Bronchial epithelial cell (primary cell): ENCODE data around the gene ETV2. TPM values are rescaled to one million over a fixed set of nuclear protein-coding genes. Genes with fewer than 3 reads are reported as not detected.
A peak's percentile ranks its signal among the peaks of the same experiment; 100 is the strongest.

Experiments
- DNase-seq: peaks from one replicate; pipeline ENCODE4 v3.0.0-alpha.2; 2010; ENCODE audit warnings: low read depth
- FAIRE-seq: peaks from 2 replicates; lab custom pipeline; 2011; peaks lifted over from hg19 to GRCh38; lab: Jason Lieb, UNC
- H3K27me3 ChIP-seq: 2 replicates; pipeline ENCODE4 v1.5.1; 2011; ENCODE audit warnings: low read length; ENCODE audit not compliant: control insufficient read depth, insufficient read depth
- H3K36me3 ChIP-seq: 2 replicates; pipeline ENCODE4 v1.5.1; 2011; ENCODE audit warnings: low read length; ENCODE audit not compliant: control insufficient read depth, insufficient read depth
- H3K4me3 ChIP-seq: 2 replicates; pipeline ENCODE4 v1.5.1; 2011; ENCODE audit warnings: mild to moderate bottlenecking, low read depth, low read length, control low read depth
- total RNA-seq: library from RNA; depleted of rRNA; stranded (reverse); fragments of >200 nt; gene quantifications from 2 replicates; pipeline ENCODE4 v1.2.1, GENCODE V29; 2014
- TF ChIP-seq, protein P1 (sequence below): IDR thresholded peaks from 2 replicates; pipeline ENCODE4 v1.5.1; 2011; ENCODE audit warnings: mild to moderate bottlenecking, moderate library complexity, low read length, control low read depth, inconsistent platforms; ENCODE audit not compliant: insufficient read depth, severe bottlenecking

ETV2 gene
- total RNA-seq, 1 donor from 2014 or later: under 0.01 TPM

DNA sequence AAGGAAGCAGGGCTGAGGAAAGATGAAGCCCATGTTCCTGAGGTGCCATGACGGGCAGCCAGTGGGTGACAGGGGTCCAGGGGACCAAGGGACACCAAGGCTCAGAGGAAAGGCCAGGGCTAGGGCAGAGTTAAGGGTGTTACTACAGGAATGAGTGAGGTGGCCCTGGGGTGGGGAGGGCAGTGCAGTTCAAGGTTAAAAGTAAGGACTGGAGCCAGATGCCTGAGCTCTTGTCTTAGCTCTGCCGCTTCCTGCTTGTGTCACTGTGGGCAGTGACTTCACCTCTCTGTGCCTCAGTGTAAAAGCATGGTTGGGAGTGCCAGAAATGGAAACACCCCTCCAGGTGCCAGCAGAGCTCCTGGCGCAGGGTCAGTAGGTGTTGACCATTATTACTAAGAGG, 4.9 kb upstream of the ETV2 start:
- TF ChIP-seq, protein P1, sequence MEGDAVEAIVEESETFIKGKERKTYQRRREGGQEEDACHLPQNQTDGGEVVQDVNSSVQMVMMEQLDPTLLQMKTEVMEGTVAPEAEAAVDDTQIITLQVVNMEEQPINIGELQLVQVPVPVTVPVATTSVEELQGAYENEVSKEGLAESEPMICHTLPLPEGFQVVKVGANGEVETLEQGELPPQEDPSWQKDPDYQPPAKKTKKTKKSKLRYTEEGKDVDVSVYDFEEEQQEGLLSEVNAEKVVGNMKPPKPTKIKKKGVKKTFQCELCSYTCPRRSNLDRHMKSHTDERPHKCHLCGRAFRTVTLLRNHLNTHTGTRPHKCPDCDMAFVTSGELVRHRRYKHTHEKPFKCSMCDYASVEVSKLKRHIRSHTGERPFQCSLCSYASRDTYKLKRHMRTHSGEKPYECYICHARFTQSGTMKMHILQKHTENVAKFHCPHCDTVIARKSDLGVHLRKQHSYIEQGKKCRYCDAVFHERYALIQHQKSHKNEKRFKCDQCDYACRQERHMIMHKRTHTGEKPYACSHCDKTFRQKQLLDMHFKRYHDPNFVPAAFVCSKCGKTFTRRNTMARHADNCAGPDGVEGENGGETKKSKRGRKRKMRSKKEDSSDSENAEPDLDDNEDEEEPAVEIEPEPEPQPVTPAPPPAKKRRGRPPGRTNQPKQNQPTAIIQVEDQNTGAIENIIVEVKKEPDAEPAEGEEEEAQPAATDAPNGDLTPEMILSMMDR: no peak
- Histone ChIP-seq H3K27me3 (no peaks in the 10 kb centered on the region), H3K4me3 (no peak overlapping the region), H3K36me3 (peaks cover 21% of the 10 kb centered on the region)
- DNase-seq (no peak), FAIRE-seq (no peak)

DNA sequence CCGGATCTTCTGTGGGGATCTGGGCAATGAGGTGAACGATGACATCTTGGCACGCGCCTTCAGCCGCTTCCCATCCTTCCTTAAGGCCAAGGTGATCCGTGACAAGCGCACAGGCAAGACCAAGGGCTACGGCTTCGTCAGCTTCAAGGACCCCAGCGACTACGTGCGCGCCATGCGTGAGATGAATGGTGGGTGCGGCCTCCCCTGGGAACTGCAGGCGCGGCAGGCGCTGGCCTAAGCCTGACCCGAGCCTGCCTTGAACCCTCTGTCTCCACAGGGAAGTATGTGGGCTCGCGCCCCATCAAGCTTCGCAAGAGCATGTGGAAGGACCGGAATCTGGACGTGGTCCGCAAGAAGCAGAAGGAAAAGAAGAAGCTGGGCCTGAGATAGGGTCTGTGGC, 4.4 kb upstream of the ETV2 start:
- TF ChIP-seq, protein P1: no peak
- H3K27me3 ChIP-seq: no peaks in the 10 kb centered on the region
- peaks cover 19% of the 10 kb centered on the region for H3K36me3 ChIP-seq
- no peak overlapping the region for H3K4me3 ChIP-seq
- no peak for DNase-seq
- no peak for FAIRE-seq

DNA sequence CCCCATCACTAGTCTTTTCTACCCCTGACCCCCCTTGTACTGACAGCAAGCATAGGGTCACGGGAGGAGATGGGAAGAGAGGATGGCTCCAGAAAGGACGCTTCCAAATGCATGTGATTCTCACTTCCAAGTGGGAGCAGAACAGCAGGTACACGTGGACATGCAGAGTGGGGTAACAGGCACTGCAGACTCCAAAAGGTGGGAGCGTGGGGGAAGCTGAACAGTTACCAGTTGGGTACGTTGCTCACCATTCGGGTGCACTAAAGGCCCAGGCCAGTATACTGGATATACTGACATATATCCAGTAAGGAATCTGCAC, 2.3 kb upstream of the ETV2 start:
- DNase-seq: no peak
- Histone ChIP-seq H3K4me3 (no peak overlapping the region), H3K36me3 (peaks cover 9% of the 10 kb centered on the region), H3K27me3 (no peaks in the 10 kb centered on the region)
- FAIRE-seq: no peak
- TF ChIP-seq, protein P1: no peak

DNA sequence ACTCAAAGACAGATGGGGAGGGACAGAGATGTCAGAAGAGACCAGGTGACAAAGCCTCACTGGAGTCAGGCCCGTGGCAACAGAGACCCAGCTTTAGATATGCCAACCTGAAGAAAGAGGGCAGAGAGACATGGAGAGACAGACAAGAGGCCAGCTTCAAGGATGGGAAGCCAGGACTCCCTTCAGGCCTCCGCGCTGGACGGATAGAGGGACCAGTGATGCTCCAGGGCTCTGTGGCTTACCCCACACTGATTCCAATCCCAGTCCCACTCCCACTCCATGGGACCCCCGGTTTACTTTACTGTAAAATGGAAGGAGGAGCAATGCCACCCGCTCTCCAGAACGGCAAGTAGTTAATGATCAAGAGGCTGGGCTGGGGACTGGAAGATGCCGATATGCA, 1.7 kb upstream of the ETV2 start:
- TF ChIP-seq, protein P1: no peak
- Histone ChIP-seq H3K27me3 (no peaks in the 10 kb centered on the region), H3K4me3 (no peak overlapping the region), H3K36me3 (peaks cover 8% of the 10 kb centered on the region)
- no peak for FAIRE-seq
- DNase-seq: no peak

DNA sequence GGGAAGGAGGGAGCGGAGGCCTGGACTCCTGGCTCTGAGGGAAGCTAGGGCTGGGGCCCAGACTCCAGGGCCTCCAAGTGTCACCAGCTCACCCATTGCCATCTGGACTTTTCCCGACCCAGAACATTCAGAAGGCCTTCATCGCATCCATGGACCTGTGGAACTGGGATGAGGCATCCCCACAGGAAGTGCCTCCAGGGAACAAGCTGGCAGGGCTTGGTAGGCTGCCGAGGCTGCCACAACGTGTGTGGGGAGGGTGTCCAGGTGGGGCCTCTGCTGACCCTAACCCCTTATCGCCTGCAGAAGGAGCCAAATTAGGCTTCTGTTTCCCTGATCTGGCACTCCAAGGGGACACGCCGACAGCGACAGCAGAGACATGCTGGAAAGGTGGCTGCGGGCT, 767 bp downstream of the ETV2 start:
- Histone ChIP-seq H3K36me3 (peaks cover 5% of the 10 kb centered on the region), H3K4me3 (no peak overlapping the region), H3K27me3 (no peaks in the 10 kb centered on the region)
- TF ChIP-seq, protein P1: no peak
- FAIRE-seq: no peak
- DNase-seq: no peak

DNA sequence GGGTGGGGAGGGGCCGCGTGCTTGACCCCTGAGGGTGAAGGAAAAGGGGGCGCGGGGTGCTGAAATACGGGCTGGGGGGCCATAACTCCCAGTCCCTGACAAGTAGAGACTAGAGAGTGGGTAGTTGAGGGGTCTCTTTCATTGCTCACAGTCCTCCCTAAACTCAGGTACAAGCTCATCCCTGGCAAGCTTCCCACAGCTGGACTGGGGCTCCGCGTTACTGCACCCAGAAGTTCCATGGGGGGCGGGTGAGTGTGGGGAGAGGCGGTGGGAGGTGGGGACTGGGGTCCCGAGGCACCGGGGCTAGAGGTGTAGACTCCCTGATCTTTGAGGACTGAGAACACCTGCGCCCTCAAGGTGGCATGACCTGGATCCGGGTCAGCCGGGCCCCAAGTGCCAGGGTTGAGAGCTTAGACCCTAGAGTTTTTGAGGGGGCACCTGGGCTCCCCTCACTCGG, 1.3 kb downstream of the ETV2 start:
- Histone ChIP-seq H3K27me3 (no peaks in the 10 kb centered on the region), H3K4me3 (peak overlapping the region; percentile 60), H3K36me3 (peaks cover 2% of the 10 kb centered on the region)
- DNase-seq (no peak), FAIRE-seq (no peak)
- TF ChIP-seq, protein P1: no peak
